ENCODE data around the gene TFF1.

TFF1 gene

GRCh38 chr21:42315296-42315891 is 50.9 kb downstream of the TFF1 start, which contains the start of gene TFF3:
TFF3 (minus strand) TSS chr21:42315409; CDS start chr21:42315374, 35 bp downstream.
- Histone ChIP-seq H3K36me3 (ENCODE audit: control insufficient read depth, insufficient read depth, low read length) (no peaks in the 10 kb centered on the region), H3K4me3 (ENCODE audit: low read length) (no peak within 1 kb of the TSS), H3K27me3 (ENCODE audit: control insufficient read depth, insufficient read depth, low read length) (no peaks in the 10 kb centered on the region), H3K9me3 (ENCODE audit: control insufficient read depth, low read length) (no peaks in the 10 kb centered on the region), H3K4me1 (ENCODE audit: control insufficient read depth, insufficient read depth, low read length) (peaks cover 75% of the 10 kb centered on the region), H3K9ac (ENCODE audit: low read length) (no peak within 1 kb of the TSS)

DNA sequence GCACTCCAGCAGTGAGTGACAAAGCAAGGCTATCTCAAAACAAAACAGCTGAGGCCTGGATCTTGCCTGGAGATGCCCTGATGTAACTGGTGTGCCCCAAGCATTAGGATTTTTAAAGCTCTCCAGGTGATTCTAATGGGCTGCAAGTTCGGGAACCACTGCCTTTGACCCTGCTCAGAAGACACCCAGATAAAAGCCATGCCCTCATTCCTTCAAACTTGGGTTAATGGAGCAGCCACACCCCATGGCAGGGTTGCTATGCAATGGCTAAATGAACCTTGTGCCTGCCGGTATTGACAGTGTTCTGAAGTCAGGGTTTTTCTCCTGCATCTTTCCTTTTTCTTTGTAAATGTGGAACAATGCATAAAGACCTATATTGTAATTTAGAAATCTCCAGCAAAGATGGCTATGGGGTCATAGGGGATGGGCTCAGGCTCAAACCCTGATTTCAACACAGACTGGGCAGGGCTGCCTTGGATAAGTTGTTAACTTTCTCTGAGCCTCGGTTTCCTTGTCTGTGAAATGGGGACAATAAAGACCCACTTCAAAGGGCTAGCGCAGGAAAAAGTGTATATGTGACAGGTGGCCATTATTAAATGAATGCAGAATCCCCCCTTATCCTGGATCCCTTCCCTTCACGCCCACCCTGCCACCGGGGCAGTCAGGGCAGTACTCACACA is 51.6 kb downstream of the TFF1 start:
- Histone ChIP-seq H3K9me3 (ENCODE audit: control insufficient read depth, low read length) (no peaks in the 10 kb centered on the region), H3K9ac (ENCODE audit: low read length) (no peak overlapping the region), H3K4me1 (ENCODE audit: control insufficient read depth, insufficient read depth, low read length) (peaks cover 76% of the 10 kb centered on the region), H3K27me3 (ENCODE audit: control insufficient read depth, insufficient read depth, low read length) (no peaks in the 10 kb centered on the region), H3K36me3 (ENCODE audit: control insufficient read depth, insufficient read depth, low read length) (no peaks in the 10 kb centered on the region), H3K4me3 (ENCODE audit: low read length) (no peak overlapping the region)

GRCh38 chr21:42313501-42313969 is 52.8 kb downstream of the TFF1 start:
- no peaks in the 10 kb centered on the region for H3K36me3 ChIP-seq (ENCODE audit: control insufficient read depth, insufficient read depth, low read length)
- H3K27me3 ChIP-seq (ENCODE audit: control insufficient read depth, insufficient read depth, low read length) = no peaks in the 10 kb centered on the region
- H3K9me3 ChIP-seq (ENCODE audit: control insufficient read depth, low read length) = no peaks in the 10 kb centered on the region
- no peak overlapping the region for H3K9ac ChIP-seq (ENCODE audit: low read length)
- no peak overlapping the region for H3K4me3 ChIP-seq (ENCODE audit: low read length)
- H3K4me1 ChIP-seq (ENCODE audit: control insufficient read depth, insufficient read depth, low read length) = peaks cover 79% of the 10 kb centered on the region

DNA sequence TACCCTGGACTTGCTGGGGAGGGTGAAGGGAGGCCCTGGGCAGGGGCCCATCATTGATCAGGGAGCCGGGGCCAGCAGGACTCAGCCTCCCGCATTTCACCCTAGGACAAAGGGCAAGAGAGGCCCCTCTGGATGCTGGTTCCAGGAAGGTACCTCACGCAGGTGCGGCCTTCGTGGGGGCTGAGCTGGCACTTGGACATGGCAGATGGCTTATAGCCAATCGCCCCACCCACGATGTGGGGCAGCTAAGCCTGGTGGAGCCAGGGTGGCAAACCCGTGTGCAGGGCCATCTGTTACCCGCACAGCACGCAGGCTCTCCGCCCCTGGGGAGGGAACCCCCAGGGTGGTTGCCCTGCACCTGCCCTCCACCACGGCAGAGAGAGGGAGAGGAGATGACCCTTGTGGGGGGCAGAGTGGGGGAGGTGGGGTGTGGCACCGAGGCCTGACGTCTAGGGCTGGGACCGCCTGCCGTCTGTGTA is 53.7 kb downstream of the TFF1 start:
- no peaks in the 10 kb centered on the region for H3K27me3 ChIP-seq (ENCODE audit: control insufficient read depth, insufficient read depth, low read length)
- peaks cover 76% of the 10 kb centered on the region for H3K4me1 ChIP-seq (ENCODE audit: control insufficient read depth, insufficient read depth, low read length)

More for the DNA sequence above, 53.7 kb downstream of the TFF1 start:
- Histone ChIP-seq H3K4me3 (ENCODE audit: low read length) (no peak overlapping the region), H3K36me3 (ENCODE audit: control insufficient read depth, insufficient read depth, low read length) (no peaks in the 10 kb centered on the region), H3K9me3 (ENCODE audit: control insufficient read depth, low read length) (no peaks in the 10 kb centered on the region), H3K9ac (ENCODE audit: low read length) (no peak overlapping the region)
